Fibroblast of peridontal ligament (primary cell): ENCODE results near the gene CTBP1.

ENCODE experiments used
- DNase-seq: peaks from one replicate; pipeline ENCODE4 v3.0.0-alpha.2; 2010; ENCODE audit errors: extremely low read depth

CTBP1 gene

DNA sequence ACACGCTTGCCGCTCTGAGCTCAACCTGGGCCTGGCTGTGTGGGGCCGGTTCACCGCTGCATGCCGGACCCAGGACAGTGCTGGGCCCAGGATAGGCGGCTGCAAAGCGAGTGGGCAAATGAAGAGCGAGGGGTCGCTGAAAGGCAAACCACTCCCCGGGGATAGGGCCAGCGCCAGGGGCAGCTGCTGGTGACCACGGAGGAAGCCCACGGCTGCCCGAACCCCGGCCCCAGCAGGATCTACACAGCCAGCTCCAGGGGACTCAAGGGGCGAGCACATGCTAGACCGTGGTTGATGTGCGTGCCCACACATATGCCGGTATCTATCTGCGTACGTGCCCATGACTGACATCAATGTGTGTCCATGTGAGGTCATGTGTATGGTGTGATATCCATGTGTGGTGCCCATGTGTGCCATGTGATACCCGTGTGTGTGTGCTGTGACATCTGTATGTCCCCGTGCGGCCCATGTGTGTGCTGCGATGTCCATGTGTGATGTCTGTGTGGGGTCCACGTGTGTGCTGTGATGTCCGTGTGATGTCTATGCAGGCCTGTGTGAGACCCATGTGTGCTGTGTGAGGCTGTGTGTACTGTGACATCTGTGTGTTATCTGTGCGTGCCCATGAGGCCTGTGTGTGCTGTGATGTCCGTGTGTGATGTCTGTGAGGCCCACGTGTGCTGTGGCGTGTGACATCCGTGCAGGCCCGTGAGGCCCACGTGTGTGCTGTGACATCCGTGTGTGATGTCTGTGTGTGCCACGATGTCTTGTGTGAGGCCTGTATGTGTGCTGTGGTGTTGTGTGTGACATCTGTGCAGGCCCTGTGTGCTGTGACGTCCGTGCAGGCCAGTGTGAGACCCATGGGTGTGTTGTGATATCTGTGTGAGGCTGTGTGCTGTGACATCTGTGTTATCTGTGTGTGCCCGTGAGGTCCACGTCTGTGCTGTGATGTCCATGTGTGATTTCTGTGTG is 24.8 kb downstream of the CTBP1 start:
- DNase-seq = no peak

DNA sequence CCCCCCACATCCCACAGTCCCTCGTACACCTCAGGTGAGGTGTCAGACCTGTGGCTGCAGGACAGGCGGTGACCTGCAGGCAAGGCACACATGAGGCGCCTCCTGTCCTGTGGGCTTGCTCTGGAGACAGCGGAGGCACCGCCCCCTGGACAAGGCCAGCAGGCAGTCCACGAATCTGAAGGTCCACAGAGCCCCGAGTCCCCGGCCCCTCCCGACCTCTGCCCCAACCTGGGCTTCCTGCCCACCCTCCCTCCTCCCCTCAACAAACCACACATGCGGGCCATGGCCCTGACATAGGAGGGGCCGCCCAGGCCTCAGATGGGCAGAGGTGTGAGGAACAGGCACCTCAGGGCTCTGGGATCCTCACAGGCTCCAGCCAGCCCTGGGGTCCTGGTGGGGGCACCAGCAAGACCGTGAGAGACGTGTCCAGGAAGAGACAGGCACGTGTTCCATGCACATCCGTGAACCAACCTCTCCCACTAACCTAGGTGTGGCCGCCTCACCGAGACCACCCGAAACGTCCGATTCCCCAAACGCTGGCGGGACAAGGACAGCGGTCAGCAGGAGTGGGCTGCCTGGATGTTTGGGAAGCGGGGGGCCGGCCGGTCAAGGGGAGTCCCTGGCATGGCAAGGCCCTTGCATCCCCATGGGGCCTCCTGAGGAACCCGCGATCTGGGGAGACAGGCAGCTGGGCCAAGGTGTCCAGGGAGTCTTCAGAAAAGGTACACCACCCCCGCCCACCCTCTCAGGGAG is 25.8 kb downstream of the CTBP1 start:
- no peak for DNase-seq

DNA sequence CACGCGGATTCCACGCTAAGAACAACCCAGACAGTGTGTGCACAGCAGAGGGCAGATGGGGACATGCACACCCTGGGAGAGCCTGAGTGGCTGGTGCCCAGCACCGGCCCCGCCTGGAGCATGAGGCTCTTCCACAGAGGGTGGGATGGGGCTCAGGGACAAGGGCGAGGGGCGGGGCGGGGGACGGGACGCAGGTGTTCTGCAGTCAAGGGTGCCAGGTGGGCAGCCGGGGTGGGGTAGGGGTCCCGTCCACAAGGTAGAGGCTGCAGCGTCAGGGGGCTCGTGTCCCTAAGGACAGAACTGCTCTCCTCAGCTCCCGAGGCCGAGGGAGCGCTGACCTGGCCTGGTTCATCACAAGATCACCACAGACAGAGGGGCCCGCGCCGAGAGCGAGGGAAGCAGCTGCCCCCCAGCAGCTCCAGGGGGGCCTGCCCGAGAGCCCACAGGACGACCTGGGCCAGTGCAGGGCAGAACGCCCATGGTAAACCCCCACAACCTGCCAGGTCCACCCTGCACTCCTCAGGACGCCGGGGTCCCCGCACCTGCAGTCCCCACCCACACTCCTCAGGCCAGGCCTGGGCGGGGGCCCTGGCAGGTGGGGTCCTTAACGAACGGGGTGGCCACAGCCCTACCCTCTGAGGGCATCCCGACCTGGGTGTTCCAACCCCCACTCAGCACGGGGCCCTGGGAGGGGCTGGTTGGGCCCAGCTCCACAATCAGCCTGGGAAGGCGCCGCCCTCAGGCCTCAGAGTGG is 26.7 kb downstream of the CTBP1 start:
- DNase-seq = no peak

DNA sequence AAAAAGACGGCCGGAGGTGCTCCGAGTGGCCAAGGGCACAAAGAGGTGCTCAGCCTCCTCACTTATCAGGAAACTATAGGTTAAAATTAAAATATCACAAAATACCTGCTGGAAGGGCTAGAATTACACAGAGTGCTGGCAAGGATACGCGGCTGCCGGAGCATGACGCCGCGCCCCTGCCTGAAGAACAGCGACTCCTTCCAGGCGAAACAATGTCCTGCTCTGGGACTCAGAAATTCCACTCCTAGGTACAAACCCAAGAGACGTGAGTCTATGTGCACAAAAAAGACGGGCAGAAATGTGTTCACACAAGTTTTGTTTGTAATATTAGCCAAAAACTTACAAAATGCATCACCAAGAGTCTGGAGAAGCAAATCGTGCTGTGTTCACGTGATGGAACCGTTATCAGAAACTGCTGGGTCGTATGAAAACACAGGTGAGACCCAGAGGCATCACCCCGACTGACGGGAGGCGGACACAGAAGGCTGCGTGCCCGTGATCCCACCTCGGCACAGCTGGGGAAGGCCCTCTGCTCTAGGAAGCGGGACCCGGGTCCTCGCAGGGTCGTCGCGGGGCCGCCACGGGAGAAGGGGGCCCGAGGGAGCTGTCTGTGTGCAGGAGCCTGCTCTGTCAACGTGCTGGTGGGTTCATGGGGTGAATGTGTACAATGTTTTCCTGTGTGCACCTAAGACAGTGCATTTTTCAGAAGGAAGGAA is 27.6 kb downstream of the CTBP1 start:
- no peak for DNase-seq

DNA sequence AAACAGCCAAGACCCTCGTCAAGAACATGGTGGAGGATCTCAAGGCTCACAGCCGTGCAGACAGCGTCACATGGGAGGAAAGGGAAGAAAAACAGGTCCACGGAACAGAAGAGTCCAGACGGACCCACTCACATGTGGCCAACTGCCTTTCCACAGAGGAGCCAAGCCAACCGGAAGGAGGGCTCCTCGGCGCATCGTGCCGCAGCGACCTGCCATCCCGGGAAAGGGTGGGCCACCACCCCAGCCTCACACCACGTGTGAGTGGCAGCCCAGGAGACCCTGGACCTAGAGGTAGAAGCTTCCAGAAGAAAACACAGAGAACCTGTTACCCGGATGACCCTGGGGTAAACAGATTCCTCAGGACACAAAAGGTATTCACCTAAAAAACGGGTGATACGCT is 28.4 kb downstream of the CTBP1 start:
- DNase-seq = no peak

DNA sequence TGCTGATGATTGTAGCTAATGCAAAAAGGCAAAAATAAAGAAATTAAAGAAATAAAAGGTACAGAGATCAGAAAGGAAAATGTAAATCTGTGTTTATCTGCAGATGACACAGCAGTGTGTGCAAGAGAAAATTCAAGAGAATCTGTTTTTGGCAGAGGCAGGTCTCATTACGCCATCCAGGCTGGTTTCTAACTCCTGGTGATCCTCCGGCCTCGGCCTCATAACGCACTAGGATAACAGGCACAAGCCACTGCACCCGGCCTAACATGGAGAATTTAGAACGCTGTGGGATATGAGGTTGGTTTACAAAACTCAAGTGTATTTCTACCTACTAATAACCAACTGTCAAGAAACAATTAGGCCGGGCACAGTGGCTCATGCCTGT is 29.4 kb downstream of the CTBP1 start:
- peak; percentile 20 for DNase-seq

DNA sequence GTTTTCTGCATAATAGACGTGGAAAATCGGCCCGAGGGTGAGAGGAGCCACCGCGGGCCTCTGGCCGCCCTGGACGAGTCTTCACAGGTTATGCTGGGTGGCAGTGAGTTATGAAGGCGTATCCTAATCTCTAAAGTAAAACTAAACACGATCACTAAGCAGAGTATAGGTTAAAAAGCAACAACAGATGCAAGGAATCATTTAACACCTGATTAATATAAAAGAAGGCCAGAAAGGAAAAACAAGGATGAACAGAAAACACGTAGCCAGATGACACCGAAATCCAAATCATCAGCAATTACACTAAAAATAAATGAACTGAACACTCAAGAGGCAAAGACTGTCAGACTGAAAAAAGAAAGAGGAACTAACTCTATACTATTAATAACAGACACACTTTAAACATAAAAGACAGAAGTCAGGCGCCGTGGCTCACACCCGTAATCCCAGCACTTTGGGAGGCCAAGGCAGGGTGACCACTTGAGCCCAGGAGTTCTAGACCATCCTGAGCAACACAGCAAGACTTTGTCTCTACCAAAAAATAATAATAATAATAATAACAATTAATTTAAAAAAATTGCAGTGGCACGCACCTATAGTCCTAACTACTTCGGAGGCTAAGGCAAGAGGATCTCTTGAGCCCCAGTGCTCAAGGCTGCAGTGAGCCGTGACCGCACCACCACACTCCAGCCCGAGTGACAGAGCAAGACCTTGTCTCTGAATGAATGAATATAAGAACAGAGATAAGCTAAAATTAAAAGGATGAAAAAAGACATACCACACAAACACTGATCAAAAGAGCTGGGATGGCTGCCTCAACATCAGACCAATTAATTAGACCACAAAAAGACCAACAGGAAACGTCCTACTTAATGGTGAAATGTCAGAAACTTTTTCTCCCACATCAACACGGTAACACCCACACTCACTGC is 30.0 kb downstream of the CTBP1 start:
- no peak for DNase-seq

DNA sequence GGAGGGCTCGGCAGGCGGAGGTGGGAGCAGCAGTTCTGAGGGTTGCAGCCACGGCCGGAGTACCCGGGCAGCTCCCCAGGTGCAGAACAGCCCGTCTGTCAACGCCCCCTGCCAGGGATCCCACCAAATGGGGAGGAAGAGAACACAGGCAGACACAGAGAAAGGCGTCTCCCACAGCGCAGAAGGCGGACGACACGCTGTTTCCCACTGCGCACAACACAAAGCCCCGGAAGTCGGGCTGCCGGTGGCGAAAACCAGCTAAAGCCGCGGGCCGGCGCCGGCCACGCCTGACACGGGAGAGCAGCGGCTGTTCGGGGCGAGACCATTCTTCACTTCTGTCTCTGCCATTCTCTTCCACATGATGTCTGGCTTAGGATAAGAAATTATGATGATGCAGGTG is 31.6 kb downstream of the CTBP1 start:
- DNase-seq = no peak

DNA sequence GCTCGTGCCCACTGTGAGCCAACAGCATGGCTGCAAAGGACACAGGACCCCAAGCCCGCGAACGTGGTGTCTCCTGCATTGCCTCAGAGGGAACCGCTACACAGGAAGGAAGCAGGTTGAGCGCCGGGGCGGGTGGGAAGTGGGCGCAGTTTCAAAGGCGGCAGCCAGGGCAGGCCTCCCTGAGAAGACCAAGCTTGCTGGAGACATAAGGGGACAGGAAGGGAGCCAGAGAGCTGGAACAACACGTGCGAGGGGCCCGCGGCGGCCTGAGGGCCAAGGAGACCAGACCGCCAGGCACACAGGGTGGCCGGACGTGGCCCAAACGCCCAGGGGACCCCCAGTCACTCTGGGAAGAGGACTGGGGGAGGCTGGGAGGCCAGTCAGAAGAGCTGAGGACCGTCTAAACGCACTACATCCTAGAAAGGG is 32.0 kb downstream of the CTBP1 start:
- DNase-seq = no peak

DNA sequence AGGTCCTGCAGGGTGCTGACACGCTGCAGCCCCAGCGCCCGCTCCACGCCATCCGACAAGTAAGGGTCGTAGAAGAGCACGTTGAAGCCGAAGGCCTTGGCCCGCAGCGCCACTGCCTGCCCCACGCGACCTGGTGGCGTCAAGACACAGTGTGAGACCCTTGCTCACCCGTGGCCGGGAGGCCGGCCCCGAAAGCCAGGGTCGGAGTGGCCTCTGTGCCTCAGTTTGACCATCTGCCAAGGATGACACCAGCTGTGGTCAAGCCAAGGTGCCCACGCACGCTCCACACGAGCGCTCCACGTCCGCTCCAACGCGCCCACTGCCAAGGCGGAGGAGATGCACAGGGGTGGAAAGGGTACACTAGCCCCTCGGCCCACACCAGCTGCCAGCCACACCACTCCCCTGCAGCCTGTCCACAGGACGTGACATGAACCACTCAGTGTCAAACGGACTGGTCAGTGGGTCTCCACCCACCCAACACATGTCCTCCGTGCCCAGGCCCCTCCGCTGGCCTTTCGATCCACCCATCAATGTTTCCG is 32.8 kb downstream of the CTBP1 start:
- DNase-seq = no peak

DNA sequence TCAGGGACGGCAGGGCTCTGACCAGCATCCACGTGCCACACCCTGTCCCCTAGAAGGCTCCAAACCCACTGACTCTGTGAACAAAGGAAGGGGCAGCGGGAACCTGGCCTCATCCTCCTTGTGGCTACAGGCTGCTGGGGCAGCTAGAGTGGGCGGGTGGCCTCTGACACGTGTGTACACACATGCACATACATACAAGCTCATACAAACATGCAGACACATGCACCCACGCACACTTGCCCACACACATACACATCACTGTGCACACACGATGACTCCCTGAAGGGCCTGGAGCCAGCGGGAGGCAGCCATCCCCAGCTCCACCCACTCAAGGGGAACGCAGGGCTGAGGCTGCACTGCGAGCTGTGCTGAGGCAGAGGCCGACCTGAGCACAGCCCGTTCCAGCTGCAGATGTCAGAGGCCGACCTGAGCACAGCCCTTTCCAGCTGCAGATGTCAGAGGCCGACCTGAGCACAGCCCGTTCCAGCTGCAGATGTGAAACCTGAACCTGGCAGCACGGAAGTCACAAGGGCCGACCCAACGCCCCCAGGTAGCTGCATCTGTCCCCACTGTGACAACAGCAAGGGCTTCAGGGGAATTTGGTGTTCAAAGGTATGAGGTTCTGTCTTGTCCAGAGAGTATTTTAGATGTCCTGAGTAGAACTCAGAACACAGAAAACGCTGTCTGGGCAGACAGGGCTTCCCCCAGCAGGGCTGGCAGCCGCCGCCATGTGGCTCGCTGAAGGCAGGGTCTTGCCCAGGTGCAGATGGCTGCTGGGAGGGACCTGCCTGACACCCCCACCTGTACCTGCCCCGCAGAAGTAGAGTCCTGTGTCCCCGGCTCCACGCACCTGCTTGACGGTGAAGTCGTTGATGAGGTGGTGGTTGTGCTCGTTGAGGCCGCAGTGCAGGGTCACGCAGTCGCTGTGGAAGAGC is 33.5 kb downstream of the CTBP1 start:
- DNase-seq = no peak

DNA sequence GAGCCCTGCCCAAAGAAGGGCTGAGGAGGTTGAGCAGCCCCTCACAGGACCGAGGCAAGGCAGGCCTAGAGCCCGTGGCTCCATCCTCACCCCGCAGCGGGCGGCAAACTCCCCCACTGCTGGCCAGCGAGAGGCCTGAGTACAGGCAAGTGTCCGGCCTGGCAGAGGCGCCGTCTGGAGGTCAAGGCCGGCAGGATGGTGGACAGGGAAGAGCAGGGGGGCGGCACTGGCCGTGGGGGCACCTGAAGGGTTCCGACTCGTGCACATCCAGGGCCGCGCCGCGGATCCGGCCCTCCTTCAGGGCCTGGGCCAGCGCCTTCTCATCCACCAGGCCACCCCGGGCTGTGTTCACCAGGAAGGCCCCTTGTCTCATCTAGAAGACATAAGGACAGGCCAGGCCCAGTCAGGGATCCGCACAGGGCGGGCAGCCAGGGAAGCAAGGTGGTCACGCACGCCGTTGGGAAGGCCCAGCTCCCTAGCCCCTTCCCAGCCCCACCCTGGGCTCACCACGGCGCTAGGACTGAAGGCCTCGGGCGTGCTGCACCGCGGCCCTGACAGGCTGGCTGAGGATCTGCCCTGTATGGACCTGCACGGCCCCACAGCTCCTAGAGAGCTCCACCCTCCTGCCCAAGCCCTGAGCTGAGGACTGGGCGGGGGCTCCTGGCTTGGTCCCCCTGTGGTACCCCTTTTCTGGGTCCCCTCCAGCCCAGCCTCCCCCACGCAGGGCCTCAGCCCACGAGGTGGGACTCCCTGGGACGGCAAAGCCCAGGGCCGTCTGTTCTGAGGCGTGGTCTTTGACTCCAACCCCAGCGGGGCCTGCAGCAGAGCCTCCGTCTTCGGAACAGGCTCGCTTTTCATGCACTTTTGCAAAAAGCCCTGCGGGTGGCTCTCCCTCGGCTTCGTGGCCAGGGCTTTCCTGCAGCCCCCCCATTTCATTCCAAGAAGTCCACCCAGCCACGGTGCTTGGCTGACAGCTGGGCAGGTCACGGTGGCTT is 34.5 kb downstream of the CTBP1 start:
- no peak for DNase-seq

DNA sequence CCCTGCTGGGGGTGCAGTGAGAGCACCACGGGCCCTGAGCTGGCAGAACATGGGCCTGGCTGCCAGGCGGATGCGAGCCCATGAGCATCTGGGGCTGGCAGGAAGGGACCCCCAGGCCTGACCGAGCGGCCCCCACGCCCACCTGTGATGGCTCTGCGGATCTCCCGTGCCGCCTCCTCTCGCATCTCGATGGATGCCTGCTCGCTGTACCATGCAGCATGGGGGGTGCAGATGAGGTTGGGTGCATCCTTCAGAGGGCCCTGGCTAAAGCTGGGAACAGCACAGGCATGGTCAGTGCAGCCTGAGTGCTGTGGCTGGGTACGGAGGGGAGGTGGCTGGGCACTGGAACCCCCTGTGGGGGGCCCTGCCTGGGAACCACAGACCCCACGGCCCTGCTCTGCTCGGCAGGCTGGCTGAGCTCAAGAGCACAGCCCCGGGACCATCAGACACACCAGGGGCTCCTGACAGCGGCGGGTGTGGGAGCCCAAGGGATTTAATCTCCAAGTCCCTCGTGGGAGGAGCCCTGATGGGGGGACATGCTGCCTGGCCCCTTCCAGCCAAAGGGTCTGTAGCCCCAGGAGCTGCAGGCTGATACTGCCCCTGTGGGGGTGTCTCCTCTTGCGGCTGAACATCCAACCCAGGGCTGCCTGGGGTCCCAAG is 35.5 kb downstream of the CTBP1 start:
- no peak for DNase-seq

DNA sequence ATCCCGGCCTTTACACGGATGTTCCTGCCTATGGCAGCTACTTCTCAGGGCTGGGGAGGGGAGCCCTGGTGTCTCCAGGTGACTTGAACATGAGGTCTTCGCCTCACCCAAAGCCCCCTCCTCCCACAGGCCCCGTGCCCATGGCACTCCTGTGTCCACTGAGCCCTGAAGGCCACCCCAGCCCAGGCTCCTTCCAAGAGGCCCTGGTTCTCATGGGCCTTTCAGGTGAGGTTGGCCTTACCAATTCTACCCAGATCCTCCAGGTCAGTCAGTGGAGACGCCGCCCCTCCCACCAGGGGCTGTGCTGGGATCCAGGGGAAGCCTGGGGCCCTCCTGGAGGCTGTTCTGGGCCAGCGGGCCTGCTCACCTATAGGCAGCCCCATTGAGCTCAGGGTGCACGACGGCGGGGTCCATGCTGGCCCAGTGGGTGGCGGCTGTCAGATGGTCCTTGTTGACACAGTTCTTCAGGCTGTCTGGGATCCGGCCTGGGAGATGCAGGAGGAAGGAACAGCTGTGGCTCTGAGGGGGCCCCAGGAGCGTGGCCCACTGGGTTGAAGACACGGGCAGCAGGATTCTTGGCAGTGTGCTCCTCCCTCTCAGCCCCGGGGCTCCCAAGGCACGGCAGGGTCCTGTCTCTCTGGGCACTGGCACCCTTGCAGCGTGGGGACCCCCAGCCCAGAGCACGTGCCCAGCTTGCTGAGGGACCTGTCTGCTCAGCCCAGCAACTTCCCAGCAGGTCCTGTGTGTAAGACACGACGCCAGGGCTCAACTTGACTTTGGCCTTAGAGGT is 36.2 kb downstream of the CTBP1 start:
- DNase-seq = no peak

DNA sequence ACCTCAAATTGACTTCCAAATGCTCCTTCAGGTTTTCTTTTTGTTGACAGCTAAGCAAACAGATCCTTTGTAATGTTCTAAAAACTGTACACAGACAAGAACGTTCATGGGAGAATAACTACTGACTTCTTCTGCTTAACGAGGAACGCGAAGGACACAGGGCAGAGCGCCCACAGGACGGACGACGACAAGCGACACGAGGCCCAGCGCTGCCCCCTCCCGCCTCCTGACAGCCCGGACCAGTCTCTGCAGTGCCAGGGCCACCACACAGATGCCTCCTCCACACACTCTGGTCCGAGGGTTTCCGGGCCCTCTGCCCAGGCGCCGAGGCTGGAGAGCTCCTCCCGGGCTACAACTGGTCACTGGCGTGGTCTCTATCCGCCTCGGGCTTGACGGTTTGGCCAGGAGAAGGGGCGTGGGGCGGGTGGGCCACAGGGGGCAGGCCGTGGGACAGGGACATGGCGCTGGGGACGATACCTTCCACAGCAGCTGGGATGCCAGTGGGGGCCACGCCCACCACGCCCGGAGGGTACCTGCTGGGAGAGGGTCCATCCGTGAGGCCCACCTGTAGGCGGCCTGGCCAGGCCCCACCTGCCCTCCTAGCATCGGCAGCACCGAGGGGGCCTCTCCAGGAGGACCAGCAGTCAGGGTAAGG is 36.9 kb downstream of the CTBP1 start:
- no peak for DNase-seq

DNA sequence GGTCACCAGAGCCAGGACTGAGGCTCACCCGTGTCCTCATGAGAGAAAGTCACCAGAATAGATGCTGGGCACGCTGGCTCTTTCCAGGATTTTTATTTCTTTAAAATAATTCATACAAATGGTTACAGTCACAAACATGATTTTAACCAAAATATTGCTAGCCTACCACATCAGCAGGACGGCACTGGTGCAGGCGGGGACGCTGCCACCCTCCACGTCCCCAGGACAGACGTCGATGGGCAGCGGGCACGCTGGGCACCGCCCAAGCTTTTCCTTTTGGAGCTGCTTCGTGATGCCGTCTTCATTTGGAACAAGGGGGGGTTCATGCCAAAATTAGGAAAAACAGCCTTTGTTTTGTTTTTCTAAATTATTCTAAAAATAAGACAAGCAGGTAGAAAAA is 37.6 kb downstream of the CTBP1 start:
- DNase-seq = no peak
